ENCODE results near the gene ANGPTL4.

ANGPTL4 gene

DNA sequence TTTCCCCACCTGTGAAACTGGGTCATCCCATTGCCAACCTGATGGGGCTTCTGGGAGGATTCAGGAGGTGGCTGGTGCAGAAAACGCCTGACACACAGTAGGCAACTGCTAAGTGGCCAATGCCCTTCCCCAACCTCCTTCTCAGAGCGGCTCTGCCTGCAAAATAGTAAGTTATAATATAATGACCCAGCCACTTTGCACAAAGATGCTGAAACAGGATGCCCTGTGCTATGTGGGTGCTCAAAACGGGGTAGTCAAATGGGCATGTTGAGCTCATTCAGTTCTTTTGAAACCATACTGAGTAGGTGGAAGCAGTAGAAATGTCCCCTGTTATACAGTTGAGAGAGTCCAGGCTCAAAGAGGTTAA, 49.7 kb downstream of the ANGPTL4 start:
- DNase-seq (ENCODE audit: low spot score), result no peak

DNA sequence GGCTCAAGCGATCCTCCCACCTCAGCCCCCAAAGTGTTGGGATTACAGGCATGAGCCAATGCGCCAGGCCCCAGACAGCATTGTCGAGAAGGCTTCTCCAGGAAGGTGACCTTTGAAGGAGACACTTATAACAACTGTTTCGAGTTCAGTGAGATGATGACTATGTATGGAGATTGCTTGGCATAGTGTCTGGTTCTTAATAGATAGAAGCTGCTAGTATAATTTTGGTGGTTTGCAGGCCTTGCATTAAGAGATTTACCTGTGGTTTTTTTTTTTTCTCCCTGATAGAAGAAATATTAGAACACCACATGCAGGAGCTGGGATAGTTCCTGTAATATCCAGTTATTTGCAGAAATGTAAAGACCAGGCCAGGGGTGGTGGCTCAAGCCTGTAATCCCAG, 52.8 kb downstream of the ANGPTL4 start:
- no peak for DNase-seq (ENCODE audit: low spot score)

DNA sequence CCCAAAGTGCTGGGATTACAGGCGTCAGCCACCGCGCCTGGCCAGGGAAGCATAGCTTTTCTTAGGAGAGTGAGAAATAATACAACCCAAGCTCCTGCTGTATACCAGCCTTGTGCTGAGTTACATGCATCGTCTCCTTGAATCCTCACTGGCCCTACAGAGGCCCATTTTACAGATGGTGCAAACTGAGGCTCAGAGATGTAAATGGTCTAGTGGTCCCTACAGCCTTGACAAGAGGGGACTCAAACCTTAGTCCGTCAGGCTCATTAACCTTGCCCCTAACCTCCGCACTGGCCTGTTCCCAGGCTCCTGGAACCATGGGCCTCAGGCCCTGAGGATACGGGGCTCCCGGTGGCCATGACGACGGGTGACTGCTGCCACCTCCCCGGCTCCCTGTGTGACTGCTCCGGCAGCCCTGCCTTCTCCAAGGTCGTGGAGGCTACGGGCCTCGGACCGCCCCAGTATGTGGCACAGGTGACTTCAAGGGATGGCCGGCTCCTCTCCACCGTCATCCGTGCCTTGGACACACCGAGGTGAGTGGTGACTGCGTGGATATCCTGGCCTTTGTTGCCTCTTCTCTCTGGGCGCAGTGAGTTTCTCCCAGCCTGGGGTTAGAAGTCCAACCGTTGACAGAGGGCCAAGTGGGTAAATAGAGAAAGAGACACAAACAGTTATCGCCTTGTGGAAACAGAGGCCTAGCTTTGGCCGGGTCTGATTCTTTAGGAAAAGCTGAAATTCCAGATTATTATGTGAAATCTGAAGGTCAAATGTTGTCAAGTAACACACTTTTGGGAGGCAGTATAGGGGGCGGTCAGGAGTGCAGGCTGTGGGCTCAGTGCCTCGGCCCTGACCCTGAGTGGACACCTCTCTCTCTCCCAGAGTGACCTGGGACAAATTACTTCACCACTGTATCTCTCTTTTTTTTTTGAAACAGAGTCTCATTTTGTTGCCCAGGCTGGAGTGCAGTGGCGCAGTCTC, 57.8 kb downstream of the ANGPTL4 start:
- DNase-seq (ENCODE audit: low spot score), result no peak

DNA sequence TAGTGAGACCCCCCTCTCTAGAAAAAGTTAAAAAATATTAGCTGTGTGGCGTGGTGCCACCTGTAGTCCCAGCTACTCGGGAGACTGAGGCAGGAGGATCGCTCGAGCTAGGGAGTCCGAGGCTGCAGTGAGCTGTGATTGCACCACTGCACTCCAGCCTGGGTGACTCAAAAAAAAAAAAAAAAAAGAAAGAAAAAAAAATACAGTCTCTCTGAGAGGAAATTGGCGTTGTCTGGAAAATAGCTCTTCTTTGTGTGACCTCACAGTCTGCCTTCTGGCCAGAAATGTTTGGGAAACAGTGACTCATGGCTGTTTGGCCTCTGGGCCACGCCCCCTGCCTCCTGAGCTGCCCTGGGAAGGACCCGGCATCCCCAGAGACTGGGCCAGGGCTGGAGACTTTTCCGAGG, 59.9 kb downstream of the ANGPTL4 start:
- peak; percentile 55 for DNase-seq (ENCODE audit: low spot score)
